HepG2 (cell line): Measurements from ENCODE around the gene CIDEA. TPM values are rescaled to one million over a fixed set of nuclear protein-coding genes. Genes with fewer than 3 reads are reported as not detected.

ENCODE experiments used
- BHLHE40 ChIP-seq: IDR thresholded peaks from 2 replicates; pipeline ENCODE4 v1.6.1; 2011; ENCODE audit warnings: low read length, improper control_type of control experiment
- NPAS2 ChIP-seq: sonication (generic); formaldehyde crosslinking; IDR thresholded peaks from 2 replicates; pipeline ENCODE4 v1.8.0; 2022; ENCODE audit warnings: mild to moderate bottlenecking, missing genetic modification reagents, borderline replicate concordance
- NR0B2 ChIP-seq: sonication (generic); formaldehyde crosslinking; IDR thresholded peaks from 2 replicates; pipeline ENCODE4 v1.4.0; 2020; ENCODE audit warnings: mild to moderate bottlenecking, missing genetic modification reagents
- RARA ChIP-seq: IDR thresholded peaks from 2 replicates; pipeline ENCODE4 v1.6.1; 2016; ENCODE audit warnings: missing genetic modification reagents, missing compliant biosample characterization
- RBAK ChIP-seq: sonication (generic); formaldehyde crosslinking; IDR thresholded peaks from 2 replicates; pipeline ENCODE4 v1.5.1; 2020; ENCODE audit warnings: mild to moderate bottlenecking, missing genetic modification reagents
- SAFB2 ChIP-seq: sonication (generic); formaldehyde crosslinking; IDR thresholded peaks from 2 replicates; pipeline ENCODE4 v1.5.1; 2020; ENCODE audit warnings: missing genetic modification reagents, low read depth, mild to moderate bottlenecking, borderline replicate concordance
- SMARCC2 ChIP-seq: fragments of 450-650 bp; IDR thresholded peaks from 2 replicates; pipeline ENCODE4 v1.6.1; 2017; ENCODE audit warnings: antibody characterized with exemption, mild to moderate bottlenecking
- ZFP36L2 ChIP-seq: sonication (generic); formaldehyde crosslinking; IDR thresholded peaks from 2 replicates; pipeline ENCODE4 v1.4.0; 2020; ENCODE audit warnings: missing genetic modification reagents
- ZNF276 ChIP-seq: sonication (generic); formaldehyde crosslinking; IDR thresholded peaks from 2 replicates; pipeline ENCODE4 v1.4.0; 2020; ENCODE audit warnings: mild to moderate bottlenecking, low read depth, missing genetic modification reagents
- ZNF331 ChIP-seq: sonication (generic); formaldehyde crosslinking; IDR thresholded peaks from 2 replicates; pipeline ENCODE4 v1.4.0; 2020; ENCODE audit warnings: missing genetic modification reagents
- ZNF407 ChIP-seq: sonication (generic); formaldehyde crosslinking; IDR thresholded peaks from one replicate; pipeline ENCODE4 v1.5.1; 2020; ENCODE audit warnings: mild to moderate bottlenecking, missing genetic modification reagents; ENCODE audit errors: not compliant biosample characterization
- ZNF513 ChIP-seq: sonication (generic); formaldehyde crosslinking; conservative IDR thresholded peaks from 2 replicates; pipeline ENCODE4 v1.5.0; 2020; ENCODE audit warnings: missing genetic modification reagents
- ZNF598 ChIP-seq: sonication (generic); formaldehyde crosslinking; IDR thresholded peaks from 2 replicates; pipeline ENCODE4 v1.5.1; 2020; ENCODE audit warnings: mild to moderate bottlenecking, missing genetic modification reagents, borderline replicate concordance
- ZNF605 ChIP-seq: sonication (generic); formaldehyde crosslinking; IDR thresholded peaks from 2 replicates; pipeline ENCODE4 v1.8.0; 2022; ENCODE audit warnings: mild to moderate bottlenecking, missing genetic modification reagents
- ZSCAN25 ChIP-seq: sonication (generic); formaldehyde crosslinking; IDR thresholded peaks from 2 replicates; pipeline ENCODE4 v1.8.0; 2022; ENCODE audit warnings: mild to moderate bottlenecking, missing genetic modification reagents
- ZSCAN30 ChIP-seq: sonication (generic); formaldehyde crosslinking; IDR thresholded peaks from 2 replicates; pipeline ENCODE4 v1.5.0; 2020; ENCODE audit warnings: mild to moderate bottlenecking, missing genetic modification reagents
- polyA plus RNA-seq, 8 experiments: library from polyadenylated mRNA; depleted of rRNA in 3 of 8; stranded (reverse) in 7 of 8; unstranded in 1 of 8; fragments of >200 nt; fragmentation: Illumina TruSeq in 4 of 8; extraction: Trizol in 4 of 8; gene quantifications; 2 replicates each; pipeline versions ENCODE4 v1.2.1 to v1.2.3, GENCODE V29; 2011 to 2016; ENCODE audit warnings: low read depth in 4 of 8, missing spikeins in 1 of 8, mixed read lengths in 1 of 8; ENCODE audit not compliant: insufficient read depth in 1 of 8
- total RNA-seq, 5 experiments: library from RNA; depleted of rRNA; stranded (reverse); fragments of >200 nt; fragmentation: Illumina TruSeq; extraction: Trizol; gene quantifications; 2 replicates each; pipeline ENCODE4 v1.2.3, GENCODE V29; 2016; ENCODE audit warnings: low read depth in 1 of 5

The CIDEA gene
- total and polyA plus RNA-seq, 2 of the 13 experiments (the other 11 are each of a cell fraction or from before 2014, with no cell fraction given): not detected

GRCh38 chr18:12271376-12272235 lies 17.4 kb downstream of the CIDEA start (continued):
- TF ChIP-seq ZNF598 (CRISPR knock-in tag): no peak
- TF ChIP-seq ZNF407: no peak
- no peak for TF ChIP-seq ZFP36L2 (CRISPR knock-in tag)
- no peak for TF ChIP-seq RARA (CRISPR knock-in tag)
- no peak for TF ChIP-seq ZSCAN25 (CRISPR knock-in tag)
- no peak for TF ChIP-seq NPAS2 (CRISPR knock-in tag)
- TF ChIP-seq SAFB2 (CRISPR knock-in tag): no peak
- no peak for TF ChIP-seq ZNF276 (CRISPR knock-in tag)
- no peak for TF ChIP-seq NR0B2 (CRISPR knock-in tag)
- no peak for TF ChIP-seq ZSCAN30
- peak; percentile 82 for TF ChIP-seq ZNF605 (CRISPR knock-in tag)
- no peak for TF ChIP-seq BHLHE40
- no peak for TF ChIP-seq RBAK (CRISPR knock-in tag)
- TF ChIP-seq ZNF331 (CRISPR knock-in tag): peak; percentile 35; the same call in 1 of the 2 replicates
- TF ChIP-seq ZNF513 (CRISPR knock-in tag): no peak
- no peak for TF ChIP-seq SMARCC2
